CD14-positive monocyte (primary cell): ENCODE measurements around the gene ACSF2. TPM values are rescaled to one million over a fixed set of nuclear protein-coding genes. Genes with fewer than 3 reads are reported as not detected.

ENCODE experiments used
- DNase-seq, 3 donors: peaks; one replicate each; pipeline ENCODE4 v3.0.0-alpha.2; 2011 to 2022
- H2AFZ ChIP-seq: 2 replicates; pipeline ENCODE4 v1.6.0; 2012; ENCODE audit warnings: mild to moderate bottlenecking, low read depth, low read length, inconsistent platforms; ENCODE audit not compliant: insufficient read depth, poor library complexity, severe bottlenecking
- H3K27ac ChIP-seq, 2 donors: 1 replicate in 1 of 2; 2 replicates in 1 of 2; pipeline ENCODE4 v1.5.1; 2012 to 2013; ENCODE audit warnings: low read length in 2 of 2, control low read depth in 1 of 2, inconsistent platforms in 1 of 2, low read depth in 1 of 2, mild to moderate bottlenecking in 1 of 2
- H3K27me3 ChIP-seq, 2 donors: one replicate each; pipeline versions ENCODE4 v1.6.0 to v1.6.1; 2011 to 2013; ENCODE audit warnings: low read length in 2 of 2; ENCODE audit not compliant: control insufficient read depth in 2 of 2, insufficient read depth in 2 of 2
- H3K36me3 ChIP-seq, 2 donors: replicated peaks in 1 of 2; 1 replicate in 1 of 2; 2 replicates in 1 of 2; pipeline versions ENCODE4 v1.5.1 to v1.6.1; 2012 to 2013; ENCODE audit warnings: low read length in 2 of 2, control low read depth in 1 of 2, inconsistent platforms in 1 of 2, mild to moderate bottlenecking in 1 of 2; ENCODE audit not compliant: insufficient read depth in 2 of 2, control insufficient read depth in 1 of 2
- H3K4me1 ChIP-seq, 2 donors: 1 replicate in 1 of 2; 2 replicates in 1 of 2; pipeline versions ENCODE4 v1.5.1 to v1.6.1; 2012 to 2013; ENCODE audit warnings: low read length in 2 of 2, control low read depth in 1 of 2, inconsistent platforms in 1 of 2, mild to moderate bottlenecking in 1 of 2, moderate library complexity in 1 of 2; ENCODE audit not compliant: insufficient read depth in 2 of 2, control insufficient read depth in 1 of 2
- H3K4me2 ChIP-seq: replicated peaks from 2 replicates; pipeline ENCODE3; 2012; ENCODE audit warnings: low read length, moderate library complexity, mild to moderate bottlenecking; ENCODE audit not compliant: poor library complexity, severe bottlenecking; ENCODE audit errors: extremely low read depth
- H3K4me3 ChIP-seq, 3 experiments: fragments of 200-600 bp in 1 of 3; sonication (generic) in 1 of 3; replicated peaks in 1 of 3; 1 replicate in 2 of 3; 2 replicates in 1 of 3; pipeline ENCODE4 v1.5.1; 2011 to 2013; ENCODE audit warnings: low read length in 3 of 3, mild to moderate bottlenecking in 3 of 3, control low read depth in 2 of 3, low read depth in 2 of 3, inconsistent platforms in 1 of 3, moderate library complexity in 1 of 3
- H3K79me2 ChIP-seq: 2 replicates; pipeline ENCODE4 v1.6.0; 2012; ENCODE audit warnings: mild to moderate bottlenecking, control low read depth, inconsistent platforms, low read length, moderate library complexity; ENCODE audit not compliant: insufficient read depth
- H3K9ac ChIP-seq: 2 replicates; pipeline ENCODE4 v1.6.0; 2017; ENCODE audit warnings: low read length, mild to moderate bottlenecking; ENCODE audit not compliant: insufficient read depth, poor library complexity, severe bottlenecking
- H3K9me3 ChIP-seq, 2 donors: replicated peaks in 1 of 2; 1 replicate in 1 of 2; 2 replicates in 1 of 2; pipeline versions ENCODE4 v1.5.1 to v1.6.1; 2012 to 2013; ENCODE audit warnings: low read length in 2 of 2, control low read depth in 1 of 2; ENCODE audit not compliant: control insufficient read depth in 1 of 2, insufficient read depth in 1 of 2
- H4K20me1 ChIP-seq: 2 replicates; pipeline ENCODE4 v1.6.0; 2012; ENCODE audit warnings: mild to moderate bottlenecking, low read length, control low read depth, moderate library complexity; ENCODE audit not compliant: insufficient read depth
- H3K27ac Mint-ChIP-seq, 7 donors: one replicate each; pipeline ENCODE4 v1.8.0; 2020; ENCODE audit warnings: mild to moderate bottlenecking in 7 of 7, mixed read lengths in 7 of 7, moderate library complexity in 6 of 7, inconsistent platforms in 2 of 7
- H3K27me3 Mint-ChIP-seq, 3 donors: one replicate each; pipeline ENCODE4 v1.8.0; 2021 to 2022; ENCODE audit warnings: low read depth in 3 of 3, mild to moderate bottlenecking in 3 of 3, mixed read lengths in 3 of 3, moderate library complexity in 3 of 3, inconsistent platforms in 1 of 3
- H3K36me3 Mint-ChIP-seq, 2 donors: one replicate each; pipeline ENCODE4 v1.8.0; 2020; ENCODE audit warnings: mixed read lengths in 2 of 2, inconsistent platforms in 1 of 2, mild to moderate bottlenecking in 1 of 2
- H3K4me1 Mint-ChIP-seq: one replicate; pipeline ENCODE4 v1.8.0; 2020; ENCODE audit warnings: mild to moderate bottlenecking, mixed read lengths
- H3K4me3 Mint-ChIP-seq, 2 donors: one replicate each; pipeline ENCODE4 v1.8.0; 2020; ENCODE audit warnings: mild to moderate bottlenecking in 2 of 2, mixed read lengths in 2 of 2, moderate library complexity in 1 of 2
- H3K9me3 Mint-ChIP-seq, 7 donors: one replicate each; pipeline ENCODE4 v1.8.0; 2020 to 2022; ENCODE audit warnings: mixed read lengths in 7 of 7, mild to moderate bottlenecking in 6 of 7, moderate library complexity in 6 of 7, inconsistent platforms in 2 of 7
- WGBS: methylation state at CpG from one replicate; pipeline ENCODE4 v1.1.5; 2013; ENCODE audit warnings: missing lambda C conversion rate; ENCODE audit not compliant: insufficient coverage; 5-methylcytosine and 5-hydroxymethylcytosine counted together
- intact Hi-C, 2 donors: fragments of 100-400 bp; cut with micrococcal nuclease; formaldehyde crosslinking; loops; one replicate each; pipeline versions ENCODE4 v1.15.0 to v1.15.1; 2023
- polyA plus RNA-seq, 3 donors: library from polyadenylated mRNA; depleted of rRNA in 1 of 3; unstranded in 2 of 3; stranded (reverse) in 1 of 3; fragments of 300-500 nt in 2 of 3; fragments of >200 nt in 1 of 3; fragmentation: Illumina TruSeq in 2 of 3; gene quantifications; 1 replicate in 2 of 3; 2 replicates in 1 of 3; pipeline ENCODE4 v1.2.3, GENCODE V29; 2012 to 2021
- TF ChIP-seq, protein P1 (sequence below): fragments of 200-600 bp; IDR thresholded peaks from one replicate; pipeline ENCODE4 v1.8.0; 2022; ENCODE audit warnings: antibody characterized with exemption, mild to moderate bottlenecking

The ACSF2 gene
- polyA plus RNA-seq, 3 donors: 2.8 to 24.4 (median 5.5) TPM

DNA sequence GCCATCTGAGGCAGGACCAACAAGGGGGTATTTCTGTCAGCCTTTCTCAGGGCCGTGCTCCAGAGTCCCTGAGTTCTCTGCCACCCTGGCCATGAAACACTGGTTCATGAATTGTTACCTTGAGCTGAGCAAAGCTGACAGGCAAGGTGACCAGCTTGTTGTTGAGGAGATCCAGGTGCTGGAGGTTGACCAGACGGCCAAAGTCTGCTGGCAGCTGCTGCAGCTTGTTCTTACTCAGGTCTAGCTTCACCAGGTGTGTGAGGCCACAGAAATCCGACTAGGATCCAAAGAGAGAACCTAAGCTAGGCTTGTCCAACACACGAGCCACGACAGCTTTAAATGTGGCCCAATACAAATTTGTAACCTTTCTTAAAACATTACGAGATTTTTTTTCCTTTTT lies 33.4 kb upstream of the ACSF2 start:
- H3K27me3 Mint-ChIP-seq: peaks cover 0 to 3% (median 0%) of the 10 kb centered on the region in 3 donors
- no peak overlapping the region for H3K9ac ChIP-seq
- H3K27me3 ChIP-seq: no peaks in the 10 kb centered on the region
- H3K4me1 ChIP-seq: peaks cover 22 to 27% of the 10 kb centered on the region in 2 donors
- intact Hi-C loops: no loop called here
- no peak overlapping the region for H3K27ac Mint-ChIP-seq
- peaks cover 75 to 80% of the 10 kb centered on the region in 2 donors for H3K36me3 Mint-ChIP-seq
- no peak overlapping the region for H2AFZ ChIP-seq
- H4K20me1 ChIP-seq: peaks cover 76% of the 10 kb centered on the region
- DNase-seq: no peak
- peaks cover 30% of the 10 kb centered on the region for H3K4me1 Mint-ChIP-seq
- H3K4me2 ChIP-seq: no peak overlapping the region
- TF ChIP-seq, protein P1, sequence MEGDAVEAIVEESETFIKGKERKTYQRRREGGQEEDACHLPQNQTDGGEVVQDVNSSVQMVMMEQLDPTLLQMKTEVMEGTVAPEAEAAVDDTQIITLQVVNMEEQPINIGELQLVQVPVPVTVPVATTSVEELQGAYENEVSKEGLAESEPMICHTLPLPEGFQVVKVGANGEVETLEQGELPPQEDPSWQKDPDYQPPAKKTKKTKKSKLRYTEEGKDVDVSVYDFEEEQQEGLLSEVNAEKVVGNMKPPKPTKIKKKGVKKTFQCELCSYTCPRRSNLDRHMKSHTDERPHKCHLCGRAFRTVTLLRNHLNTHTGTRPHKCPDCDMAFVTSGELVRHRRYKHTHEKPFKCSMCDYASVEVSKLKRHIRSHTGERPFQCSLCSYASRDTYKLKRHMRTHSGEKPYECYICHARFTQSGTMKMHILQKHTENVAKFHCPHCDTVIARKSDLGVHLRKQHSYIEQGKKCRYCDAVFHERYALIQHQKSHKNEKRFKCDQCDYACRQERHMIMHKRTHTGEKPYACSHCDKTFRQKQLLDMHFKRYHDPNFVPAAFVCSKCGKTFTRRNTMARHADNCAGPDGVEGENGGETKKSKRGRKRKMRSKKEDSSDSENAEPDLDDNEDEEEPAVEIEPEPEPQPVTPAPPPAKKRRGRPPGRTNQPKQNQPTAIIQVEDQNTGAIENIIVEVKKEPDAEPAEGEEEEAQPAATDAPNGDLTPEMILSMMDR: no peak
- 98% methylated on average over 6 of the region's 6 CpGs for WGBS
- no peaks in the 10 kb centered on the region for H3K9me3 Mint-ChIP-seq
- no peak overlapping the region for H3K27ac ChIP-seq
- H3K36me3 ChIP-seq: peaks cover 74 to 76% of the 10 kb centered on the region in 2 donors
- no peak overlapping the region for H3K4me3 Mint-ChIP-seq
- no peak overlapping the region for H3K4me3 ChIP-seq
- H3K9me3 ChIP-seq: no peaks in the 10 kb centered on the region
- H3K79me2 ChIP-seq: peaks cover 60% of the 10 kb centered on the region

DNA sequence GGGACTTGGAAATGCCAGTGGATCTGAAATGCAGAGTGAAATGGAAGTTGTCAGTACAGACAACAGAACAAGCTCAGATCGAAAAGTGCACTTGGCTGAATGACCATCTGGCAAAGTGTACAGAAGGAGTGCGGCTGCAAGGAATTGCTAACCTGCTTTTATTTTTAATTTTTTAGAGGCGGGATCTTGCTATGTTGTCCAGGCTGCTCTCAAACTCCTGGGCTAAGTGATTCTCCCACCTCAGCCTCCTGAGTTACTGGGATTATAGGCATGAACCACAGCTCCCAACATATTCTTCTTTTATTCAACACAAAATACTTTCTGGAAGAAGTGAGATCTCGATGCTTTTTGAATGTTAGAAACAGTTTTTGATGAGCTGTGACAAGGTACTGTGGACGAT lies 32.3 kb upstream of the ACSF2 start:
- Histone ChIP-seq H2AFZ (no peak overlapping the region), H3K36me3 (peaks cover 63 to 65% of the 10 kb centered on the region in 2 donors), H3K4me3 (no peak overlapping the region), H4K20me1 (peaks cover 66% of the 10 kb centered on the region), H3K4me1 (peaks cover 25 to 29% of the 10 kb centered on the region in 2 donors), H3K4me2 (no peak overlapping the region), H3K27ac (peak overlapping the region in 1 of 2 donors; percentile 20), H3K9me3 (no peaks in the 10 kb centered on the region), H3K79me2 (peaks cover 57% of the 10 kb centered on the region), H3K27me3 (no peaks in the 10 kb centered on the region), H3K9ac (no peak overlapping the region)
- intact Hi-C loops: no loop called here
- Mint-ChIP-seq H3K27me3 (peaks cover 0 to 6% (median 0%) of the 10 kb centered on the region in 3 donors), H3K4me1 (peaks cover 33% of the 10 kb centered on the region), H3K9me3 (no peaks in the 10 kb centered on the region), H3K4me3 (no peak overlapping the region), H3K27ac (peak overlapping the region in 2 of 7 donors; percentile 30 to 34), H3K36me3 (peaks cover 64 to 69% of the 10 kb centered on the region in 2 donors)
- no peak for DNase-seq
- TF ChIP-seq, protein P1: no peak
- 93% methylated on average over 3 of the region's 5 CpGs for WGBS
